Right cardiac atrium (tissue), 5 donors: ENCODE measurements around the gene NIN. TPM values are rescaled to one million over a fixed set of nuclear protein-coding genes. Genes with fewer than 3 reads are reported as not detected.

ENCODE experiments used
- ATAC-seq, 2 donors: fragments of 200-7000 bp; cut with Tn5 transposase; one replicate each; pipeline versions ENCODE4 v1.8.0 to v1.9.1; 2020; ENCODE audit warnings: moderate library complexity in 2 of 2, mild to moderate bottlenecking in 1 of 2
- DNase-seq, 3 donors: peaks; one replicate each; pipeline ENCODE4 v3.0.0-alpha.2; 2020
- H3K27ac ChIP-seq: one replicate; pipeline ENCODE4 v1.5.1; 2013; ENCODE audit warnings: mild to moderate bottlenecking, low read length, control low read depth, moderate library complexity
- H3K27me3 ChIP-seq: one replicate; pipeline ENCODE4 v1.6.1; 2013; ENCODE audit not compliant: control insufficient read depth, insufficient read depth
- H3K4me1 ChIP-seq: one replicate; pipeline ENCODE4 v1.6.1; 2013; ENCODE audit warnings: low read length; ENCODE audit not compliant: control insufficient read depth, insufficient read depth
- H3K4me3 ChIP-seq: one replicate; pipeline ENCODE4 v1.5.1; 2013; ENCODE audit warnings: low read length, control low read depth
- H3K9me3 ChIP-seq: one replicate; pipeline ENCODE4 v1.6.1; 2013; ENCODE audit warnings: low read length; ENCODE audit not compliant: control insufficient read depth
- WGBS: extraction: QIAGEN DNeasy Blood & Tissue Kit; methylation state at CpG from one replicate; pipeline ENCODE4 v1.1.7; 2013; 5-methylcytosine and 5-hydroxymethylcytosine counted together
- intact Hi-C, 4 donors: fragments of 100-400 bp; cut with DNase I; formaldehyde crosslinking; loops; one replicate each; pipeline versions ENCODE4 v1.11.0 to v1.14.0; 2022 to 2023
- polyA plus RNA-seq: library from polyadenylated mRNA; stranded (reverse); fragments of 200-250 nt; gene quantifications from one replicate; pipeline ENCODE4 v1.2.3, GENCODE V29; 2013
- total RNA-seq, 4 donors: library from RNA; stranded (reverse); fragmentation: NEBNext Ultra II Directional; extraction: Animal tissue kit (Norgen Biotek cat#: 25700); gene quantifications; one replicate each; pipeline ENCODE4 v1.2.1, GENCODE V29; 2021
- donor health status: healthy with polysubstance abuse.
- donor health status: DM: no; HTN: yes; CAD: no.
- donor health status: DM: no; HTN: no; CAD: no.
- donor health status: DM: no; HTN: yes; CAD: no; lungs with severe emphysema.
- donor health status: DM: yes; HTN: yes; CAD: no.

NIN gene
- total and polyA plus RNA-seq, 5 donors = 24.4 to 53.2 (median 45.8) TPM

- peak in 1 of 2 donors; percentile 19 for ATAC-seq
- peak overlapping the region; percentile 23 for H3K27ac ChIP-seq
Observed at GRCh38 chr14:50790589-50790988, 40.4 kb downstream of the NIN start.

GRCh38 chr14:50786751-50787464 lies 44.1 kb downstream of the NIN start:
- no peak overlapping the region for H3K27ac ChIP-seq
- peaks cover 8% of the 10 kb centered on the region for H3K4me1 ChIP-seq
- WGBS = 46% methylated on average over 3 of the region's 3 CpGs
- H3K4me3 ChIP-seq = no peak overlapping the region
- intact Hi-C loops = no loop called here
- H3K27me3 ChIP-seq = no peaks in the 10 kb centered on the region
- H3K9me3 ChIP-seq = no peaks in the 10 kb centered on the region
- DNase-seq (no peak), ATAC-seq (no peak)

More at GRCh38 chr14:50790589-50790988, 40.4 kb downstream of the NIN start:
- Histone ChIP-seq H3K9me3 (no peaks in the 10 kb centered on the region), H3K4me1 (no peaks in the 10 kb centered on the region), H3K27me3 (no peaks in the 10 kb centered on the region), H3K4me3 (peak overlapping the region; percentile 22)
- no peak for DNase-seq
- 56% methylated on average over 2 of the region's 2 CpGs for WGBS
- intact Hi-C loops = no loop called here

DNA sequence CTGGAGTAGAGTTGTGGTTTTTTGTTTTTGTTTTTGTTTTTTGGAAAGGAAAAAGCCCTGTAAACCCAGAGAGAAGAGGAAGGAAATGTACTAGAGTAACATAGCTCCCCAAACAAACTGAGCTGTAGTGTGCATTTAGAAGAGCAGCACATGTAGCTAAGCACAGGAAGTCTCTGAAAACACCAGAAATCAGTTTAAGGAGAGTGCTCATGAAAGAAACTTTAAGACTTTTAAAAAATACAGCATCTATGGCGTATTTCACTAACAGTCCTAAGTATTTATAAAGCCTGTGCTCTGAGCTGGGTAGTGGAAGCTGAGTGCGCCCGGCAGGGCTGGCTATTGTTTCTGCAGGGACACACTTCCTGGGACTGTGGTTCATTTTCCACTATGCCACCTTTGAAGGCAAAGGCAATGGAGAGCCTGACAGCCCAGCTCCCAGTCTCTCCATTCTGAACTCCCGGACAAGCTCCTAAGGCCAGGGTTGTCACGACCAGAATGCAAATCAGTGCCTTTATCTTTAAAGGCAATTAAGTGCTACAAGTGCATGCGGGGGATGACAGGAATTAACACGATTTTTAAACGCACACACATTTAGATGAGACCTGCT lies 45.4 kb downstream of the NIN start:
- Histone ChIP-seq H3K27me3 (no peaks in the 10 kb centered on the region), H3K4me1 (peaks cover 8% of the 10 kb centered on the region), H3K9me3 (no peaks in the 10 kb centered on the region), H3K4me3 (no peak overlapping the region), H3K27ac (peak overlapping the region; percentile 6)
- peak; percentile 43 to 46 for ATAC-seq
- intact Hi-C loops = no loop called here
- WGBS = 31% methylated on average over 8 of the region's 8 CpGs
- no peak for DNase-seq

DNA sequence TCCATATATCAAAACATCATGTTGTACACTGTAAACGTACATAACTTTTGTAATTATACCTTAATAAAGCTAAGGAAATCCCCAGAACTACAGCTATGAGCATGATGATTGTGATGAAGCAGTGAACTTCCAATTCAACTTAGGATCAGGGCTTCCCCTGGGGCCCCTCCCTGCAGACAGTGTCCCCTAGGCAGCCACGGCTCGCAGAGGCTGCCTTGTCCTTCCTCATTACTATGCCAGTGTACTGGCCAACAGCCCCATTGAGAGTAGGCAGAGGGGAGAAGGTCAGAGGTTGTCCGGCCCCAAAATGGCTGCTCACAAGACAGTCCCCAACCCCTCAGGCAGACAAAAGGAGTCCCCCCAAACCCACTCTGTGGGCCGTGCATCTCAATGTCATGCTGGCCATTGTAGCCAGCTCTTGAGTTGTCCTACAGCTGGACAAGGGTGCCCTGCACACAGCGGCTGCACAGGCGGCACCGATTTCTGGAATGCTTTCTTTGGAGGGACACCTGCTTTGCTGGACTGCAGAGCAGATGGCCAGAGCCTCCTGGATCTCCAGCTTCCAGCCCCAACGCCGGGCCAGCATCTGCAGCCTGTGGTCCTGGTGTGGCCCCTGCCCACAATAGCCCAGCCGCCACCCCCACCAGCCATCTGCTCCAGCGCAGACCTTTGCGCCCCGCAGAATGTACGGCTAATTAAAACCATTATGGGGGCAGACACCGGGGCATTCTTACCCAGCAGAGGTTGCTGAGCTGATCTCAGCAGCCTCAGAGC lies 46.1 kb downstream of the NIN start:
- Histone ChIP-seq H3K27me3 (no peaks in the 10 kb centered on the region), H3K27ac (peak overlapping the region; percentile 21), H3K4me1 (peaks cover 8% of the 10 kb centered on the region), H3K9me3 (no peaks in the 10 kb centered on the region), H3K4me3 (no peak overlapping the region)
- intact Hi-C loops = loop anchor here in 1 of 4 donors (5.0 kb wide), 1 partner anchor 72 kb away; no protein-coding TSS in a partner anchor
- DNase-seq (no peak), ATAC-seq (peak; percentile 52)
- WGBS = 63% methylated on average over 16 of the region's 16 CpGs

- H3K27me3 ChIP-seq = no peaks in the 10 kb centered on the region
Observed at GRCh38 chr14:50783563-50783962, 47.4 kb downstream of the NIN start.

GRCh38 chr14:50780393-50780792 lies 50.6 kb downstream of the NIN start:
- H3K27ac ChIP-seq = no peak overlapping the region
- ATAC-seq (no peak), DNase-seq (no peak)
- H3K4me3 ChIP-seq = no peak overlapping the region
- no peaks in the 10 kb centered on the region for H3K27me3 ChIP-seq
- peaks cover 10% of the 10 kb centered on the region for H3K4me1 ChIP-seq
- no peaks in the 10 kb centered on the region for H3K9me3 ChIP-seq
- WGBS = 92% methylated on average over 4 of the region's 4 CpGs
- intact Hi-C loops = loop anchor here in 1 of 4 donors (5.0 kb wide), 1 partner anchor 77 kb away; no protein-coding TSS in a partner anchor

More at GRCh38 chr14:50783563-50783962, 47.4 kb downstream of the NIN start:
- WGBS = 66% methylated on average over 2 of the region's 2 CpGs
- H3K4me1 ChIP-seq = peaks cover 8% of the 10 kb centered on the region
- H3K4me3 ChIP-seq = no peak overlapping the region
- H3K27ac ChIP-seq = no peak overlapping the region
- DNase-seq (no peak), ATAC-seq (no peak)
- H3K9me3 ChIP-seq = no peaks in the 10 kb centered on the region
- intact Hi-C loops = loop anchor here in 1 of 4 donors (5.0 kb wide), 1 partner anchor 74 kb away; no protein-coding TSS in a partner anchor

GRCh38 chr14:50778721-50779483 lies 52.1 kb downstream of the NIN start:
- H3K27ac ChIP-seq = no peak overlapping the region
- intact Hi-C loops = loop anchor here (5.0 to 10.0 kb wide), 3 partner anchors 76 to 177 kb away; no protein-coding TSS in a partner anchor
- DNase-seq (no peak), ATAC-seq (no peak)
- WGBS = 74% methylated on average over 8 of the region's 8 CpGs
- no peaks in the 10 kb centered on the region for H3K27me3 ChIP-seq
- peaks cover 4% of the 10 kb centered on the region for H3K4me1 ChIP-seq
- H3K9me3 ChIP-seq = no peaks in the 10 kb centered on the region
- H3K4me3 ChIP-seq = no peak overlapping the region

DNA sequence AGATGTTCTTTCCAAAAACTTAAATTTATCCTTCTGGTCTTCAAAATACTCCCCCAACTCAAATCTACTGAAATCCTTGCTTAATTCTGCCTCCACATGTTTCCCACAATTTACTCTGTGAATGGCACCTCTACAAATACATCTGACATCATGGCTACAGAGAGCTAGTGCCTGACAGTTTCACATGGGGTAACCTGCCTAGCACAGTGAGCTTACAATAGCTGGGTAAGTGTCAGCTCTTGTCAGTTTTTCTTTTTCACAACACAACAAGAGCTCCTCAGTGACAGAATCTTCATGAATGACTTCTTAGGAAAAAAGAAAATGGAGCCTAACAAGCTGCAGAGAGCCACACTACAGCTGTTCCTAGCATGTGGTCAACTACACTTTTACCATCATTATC lies 54.4 kb downstream of the NIN start:
- no peak overlapping the region for H3K27ac ChIP-seq
- peaks cover 1% of the 10 kb centered on the region for H3K4me1 ChIP-seq
- H3K9me3 ChIP-seq = no peaks in the 10 kb centered on the region
- no peak overlapping the region for H3K4me3 ChIP-seq
- no peaks in the 10 kb centered on the region for H3K27me3 ChIP-seq
- DNase-seq (no peak), ATAC-seq (no peak)
- intact Hi-C loops = loop anchor here (5.0 to 10.0 kb wide), 3 partner anchors 78 to 174 kb away; no protein-coding TSS in a partner anchor

- Histone ChIP-seq H3K9me3 (no peaks in the 10 kb centered on the region), H3K27me3 (no peaks in the 10 kb centered on the region), H3K4me3 (no peak overlapping the region), H3K27ac (peak overlapping the region; percentile 82), H3K4me1 (peaks cover 1% of the 10 kb centered on the region)
- DNase-seq (no peak), ATAC-seq (peak in 1 of 2 donors; percentile 12)
- intact Hi-C loops = loop anchor here (5.0 to 10.0 kb wide), 3 partner anchors 79 to 173 kb away; no protein-coding TSS in a partner anchor
- WGBS = 49% methylated on average over 2 of the region's 2 CpGs
Observed at GRCh38 chr14:50775357-50775756, 55.6 kb downstream of the NIN start.

GRCh38 chr14:50774542-50775267 lies 56.3 kb downstream of the NIN start:
- 75% methylated on average over 8 of the region's 8 CpGs for WGBS
- Histone ChIP-seq H3K9me3 (no peaks in the 10 kb centered on the region), H3K4me1 (peaks cover 1% of the 10 kb centered on the region), H3K27me3 (no peaks in the 10 kb centered on the region), H3K4me3 (no peak overlapping the region), H3K27ac (peak overlapping the region; percentile 82)
- ATAC-seq (peak; percentile 8 to 46), DNase-seq (no peak)
- intact Hi-C loops = loop anchor here (5.0 to 10.0 kb wide), 3 partner anchors 80 to 172 kb away; no protein-coding TSS in a partner anchor
